ENCODE data around the gene TROAP. TPM values are rescaled to one million over a fixed set of nuclear protein-coding genes. Genes with fewer than 3 reads are reported as not detected.

Gene TROAP
- total and polyA plus RNA-seq, 9 donors = 0.36 to 1.6 (median 0.75) TPM; not detected in 1

- H3K4me3 ChIP-seq = no peak overlapping the region
- TF ChIP-seq EP300 (IDR thresholded peaks at IDR 0.05) = no peak
- no peak for TF ChIP-seq CTCF (IDR thresholded peaks at IDR 0.05)
- TF ChIP-seq POLR2A (IDR thresholded peaks at IDR 0.05) = no peak
- no peaks in the 10 kb centered on the region for H3K9me3 ChIP-seq
- no peaks in the 10 kb centered on the region for H3K4me1 ChIP-seq (ENCODE audit: insufficient read depth)
- H3K27ac ChIP-seq = no peak overlapping the region
- DNase-seq = no peak
- no peaks in the 10 kb centered on the region for H3K27me3 ChIP-seq
- 79 to 85% (median 82%) methylated on average over 19 to 25 of the region's 25 CpGs for WGBS, 3 donors
- intact Hi-C loops (cut with DNase I) = loop anchor here in 1 of 4 donors (10.0 kb wide), 1 partner anchor 241 kb away; no protein-coding TSS in a partner anchor
- H3K36me3 ChIP-seq = no peaks in the 10 kb centered on the region
Observed at GRCh38 chr12:49283541-49284429, 39.3 kb upstream of the TROAP start.

- Histone ChIP-seq H3K9me3 (no peaks in the 10 kb centered on the region), H3K4me1 (ENCODE audit: insufficient read depth) (no peaks in the 10 kb centered on the region), H3K36me3 (no peaks in the 10 kb centered on the region), H3K4me3 (no peak overlapping the region), H3K27ac (no peak overlapping the region), H3K27me3 (no peaks in the 10 kb centered on the region)
- intact Hi-C loops (cut with DNase I) = loop anchor here in 1 of 4 donors (10.0 kb wide), 1 partner anchor 240 kb away; no protein-coding TSS in a partner anchor
- no peak for DNase-seq
- no peak for TF ChIP-seq CTCF (IDR thresholded peaks at IDR 0.05)
- TF ChIP-seq EP300 (IDR thresholded peaks at IDR 0.05) = no peak
- no peak for TF ChIP-seq POLR2A (IDR thresholded peaks at IDR 0.05)
- WGBS, 3 donors = 73 to 80% (median 79%) methylated on average over 4 of the region's 4 CpGs
Observed at GRCh38 chr12:49284672-49285071, 38.4 kb upstream of the TROAP start.

- 40 to 52% (median 45%) methylated on average over 6 of the region's 6 CpGs for WGBS, 3 donors
- Histone ChIP-seq H3K4me3 (no peak overlapping the region), H3K4me1 (ENCODE audit: insufficient read depth) (no peaks in the 10 kb centered on the region), H3K27me3 (no peaks in the 10 kb centered on the region), H3K9me3 (no peaks in the 10 kb centered on the region), H3K36me3 (no peaks in the 10 kb centered on the region), H3K27ac (no peak overlapping the region)
- no peak for TF ChIP-seq POLR2A (IDR thresholded peaks at IDR 0.05)
- TF ChIP-seq CTCF (IDR thresholded peaks at IDR 0.05) = no peak
- no peak for TF ChIP-seq EP300 (IDR thresholded peaks at IDR 0.05)
- intact Hi-C loops (cut with DNase I) = loop anchor here in 1 of 4 donors (10.0 kb wide), 1 partner anchor 237 kb away; no protein-coding TSS in a partner anchor
- no peak for DNase-seq
Observed at GRCh38 chr12:49287876-49288275, 35.2 kb upstream of the TROAP start.

GRCh38 chr12:49288412-49288853 lies 34.6 kb upstream of the TROAP start:
- Histone ChIP-seq H3K4me3 (no peak overlapping the region), H3K4me1 (ENCODE audit: insufficient read depth) (no peaks in the 10 kb centered on the region), H3K27ac (no peak overlapping the region), H3K36me3 (no peaks in the 10 kb centered on the region), H3K27me3 (no peaks in the 10 kb centered on the region), H3K9me3 (no peaks in the 10 kb centered on the region)
- no peak for TF ChIP-seq EP300 (IDR thresholded peaks at IDR 0.05)
- no peak for TF ChIP-seq POLR2A (IDR thresholded peaks at IDR 0.05)
- peak; percentile 65 to 67 (median 66) for TF ChIP-seq CTCF (IDR thresholded peaks at IDR 0.05)
- WGBS, 3 donors = 8 to 9% (median 9%) methylated on average over 11 of the region's 11 CpGs
- intact Hi-C loops (cut with DNase I) = loop anchor here in 1 of 4 donors (10.0 kb wide), 1 partner anchor 236 kb away; no protein-coding TSS in a partner anchor
- DNase-seq = peak in 4 of 5 donors; percentile 55 to 64 (median 60)

Data from ovary (tissue), 9 donors.